HepG2 (cell line): ENCODE results near the gene ICAM3. TPM values are rescaled to one million over a fixed set of nuclear protein-coding genes. Genes with fewer than 3 reads are reported as not detected.
A peak's percentile ranks its signal among the peaks of the same experiment; 100 is the strongest.

Experiments used
- AHR ChIP-seq: IDR thresholded peaks from 2 replicates; pipeline ENCODE4 v1.6.1; 2018; ENCODE audit warnings: missing genetic modification reagents, missing compliant biosample characterization
- ATF7 ChIP-seq, 2 experiments: fragments of 450-650 bp in 1 of 2; sonication (generic) in 1 of 2; formaldehyde crosslinking in 1 of 2; IDR thresholded peaks; 2 replicates each; pipeline versions ENCODE4 v1.4.0 to v1.6.1; 2016 to 2020; ENCODE audit warnings: antibody characterized with exemption in 1 of 2, mild to moderate bottlenecking in 1 of 2, missing genetic modification reagents in 1 of 2
- HNRNPK ChIP-seq: fragments of 200-400 bp; formaldehyde crosslinking; IDR thresholded peaks from 2 replicates; pipeline ENCODE4 v1.6.1; 2018; ENCODE audit warnings: low read length, low read depth, moderate library complexity, mild to moderate bottlenecking; ENCODE audit not compliant: poor library complexity, severe bottlenecking
- JUN ChIP-seq: sonication (generic); formaldehyde crosslinking; IDR thresholded peaks from 2 replicates; pipeline ENCODE4 v1.4.0; 2020; ENCODE audit warnings: mild to moderate bottlenecking, missing genetic modification reagents
- KDM5A ChIP-seq: fragments of 200-600 bp; sonication (generic); IDR thresholded peaks from 2 replicates; pipeline ENCODE4 v1.7.0; 2018; ENCODE audit warnings: antibody characterized with exemption, mild to moderate bottlenecking, low read length, borderline replicate concordance
- KDM6A ChIP-seq: IDR thresholded peaks from 2 replicates; pipeline ENCODE4 v1.6.1; 2016; ENCODE audit warnings: low read depth
- NR0B2 ChIP-seq: sonication (generic); formaldehyde crosslinking; IDR thresholded peaks from 2 replicates; pipeline ENCODE4 v1.4.0; 2020; ENCODE audit warnings: mild to moderate bottlenecking, missing genetic modification reagents
- PAWR ChIP-seq: sonication (generic); formaldehyde crosslinking; IDR thresholded peaks from 2 replicates; pipeline ENCODE4 v1.4.0; 2020; ENCODE audit warnings: missing genetic modification reagents, mild to moderate bottlenecking, borderline replicate concordance
- REPIN1 ChIP-seq: sonication (generic); formaldehyde crosslinking; IDR thresholded peaks from 2 replicates; pipeline ENCODE4 v1.8.0; 2022; ENCODE audit warnings: missing genetic modification reagents, low read depth, mild to moderate bottlenecking, borderline replicate concordance
- YY1 ChIP-seq: IDR thresholded peaks from 2 replicates; pipeline ENCODE4 v1.6.1; 2011; ENCODE audit warnings: low read length, low read depth, moderate library complexity, mild to moderate bottlenecking; ENCODE audit not compliant: insufficient read depth, insufficient replicate concordance
- ZBTB3 ChIP-seq: sonication (generic); formaldehyde crosslinking; IDR thresholded peaks from 2 replicates; pipeline ENCODE4 v1.4.0; 2020; ENCODE audit warnings: low read depth, mild to moderate bottlenecking, moderate library complexity, missing genetic modification reagents, borderline replicate concordance
- ZMAT5 ChIP-seq: sonication (generic); formaldehyde crosslinking; IDR thresholded peaks from 2 replicates; pipeline ENCODE4 v1.5.0; 2020; ENCODE audit warnings: mild to moderate bottlenecking, low read depth, missing genetic modification reagents, borderline replicate concordance
- ZNF280D ChIP-seq: sonication (generic); formaldehyde crosslinking; IDR thresholded peaks from 2 replicates; pipeline ENCODE4 v1.5.1; 2020; ENCODE audit warnings: mild to moderate bottlenecking, missing genetic modification reagents
- ZNF558 ChIP-seq: sonication (generic); formaldehyde crosslinking; IDR thresholded peaks from 2 replicates; pipeline ENCODE4 v1.9.0; 2022; ENCODE audit warnings: mild to moderate bottlenecking, missing genetic modification reagents, borderline replicate concordance
- ZNF570 ChIP-seq: sonication (generic); formaldehyde crosslinking; IDR thresholded peaks from 2 replicates; pipeline ENCODE4 v1.4.0; 2020; ENCODE audit warnings: mild to moderate bottlenecking, missing genetic modification reagents, borderline replicate concordance
- ZNF660 ChIP-seq: sonication (generic); formaldehyde crosslinking; IDR thresholded peaks from 2 replicates; pipeline ENCODE4 v1.5.1; 2020; ENCODE audit warnings: mild to moderate bottlenecking, low read depth, missing genetic modification reagents, borderline replicate concordance
- ZNF7 ChIP-seq: IDR thresholded peaks from 2 replicates; pipeline ENCODE4 v1.6.1; 2016; ENCODE audit warnings: missing biosample characterization, missing genetic modification reagents
- polyA plus RNA-seq, 8 experiments: library from polyadenylated mRNA; depleted of rRNA in 3 of 8; stranded (reverse) in 7 of 8; unstranded in 1 of 8; fragments of >200 nt; fragmentation: Illumina TruSeq in 4 of 8; extraction: Trizol in 4 of 8; gene quantifications; 2 replicates each; pipeline versions ENCODE4 v1.2.1 to v1.2.3, GENCODE V29; 2011 to 2016; ENCODE audit warnings: low read depth in 4 of 8, missing spikeins in 1 of 8, mixed read lengths in 1 of 8; ENCODE audit not compliant: insufficient read depth in 1 of 8
- total RNA-seq, 5 experiments: library from RNA; depleted of rRNA; stranded (reverse); fragments of >200 nt; fragmentation: Illumina TruSeq; extraction: Trizol; gene quantifications; 2 replicates each; pipeline ENCODE4 v1.2.3, GENCODE V29; 2016; ENCODE audit warnings: low read depth in 1 of 5
- TF ChIP-seq, protein P1 (sequence below): sonication (generic); formaldehyde crosslinking; IDR thresholded peaks from 2 replicates; pipeline ENCODE4 v1.4.0; 2020; ENCODE audit warnings: mild to moderate bottlenecking, low read depth, missing genetic modification reagents
- TF ChIP-seq, protein P2 (sequence below): IDR thresholded peaks from 2 replicates; pipeline ENCODE4 v1.6.1; 2016; ENCODE audit warnings: missing compliant biosample characterization, missing genetic modification reagents, borderline replicate concordance
- TF ChIP-seq, protein P3 (sequence below): sonication (generic); formaldehyde crosslinking; IDR thresholded peaks from 2 replicates; pipeline ENCODE4 v1.5.1; 2020; ENCODE audit warnings: mild to moderate bottlenecking, missing genetic modification reagents, moderate library complexity
- TF ChIP-seq, protein P4 (sequence below): sonication (generic); formaldehyde crosslinking; IDR thresholded peaks from 2 replicates; pipeline ENCODE4 v1.8.1; 2023; ENCODE audit warnings: mild to moderate bottlenecking, missing genetic modification reagents, borderline replicate concordance

ICAM3 gene
- total and polyA plus RNA-seq, 2 of the 13 experiments (the other 11 are each of a cell fraction or from before 2014, with no cell fraction given): 14.1 to 21.0 TPM

- TF ChIP-seq ATF7 (IDR thresholded peaks at IDR 0.05) (no peak), ATF7 (CRISPR knock-in tag; IDR thresholded peaks at IDR 0.05) (no peak), KDM5A (no peak), ZNF7 (CRISPR knock-in tag) (no peak), KDM6A (CRISPR knock-in tag) (no peak), ZMAT5 (CRISPR knock-in tag) (no peak), ZNF660 (CRISPR knock-in tag) (no peak), REPIN1 (no peak), YY1 (no peak), ZNF570 (no peak), AHR (CRISPR knock-in tag) (no peak), PAWR (CRISPR knock-in tag) (no peak), NR0B2 (CRISPR knock-in tag) (no peak), ZNF558 (CRISPR knock-in tag) (0 out of 2 replicates have a peak, but pooled peaks have one; percentile 66), HNRNPK (no peak), ZNF280D (no peak; the same call in 1 of the 2 replicates), JUN (CRISPR knock-in tag) (no peak), ZBTB3 (CRISPR knock-in tag) (no peak)
- TF ChIP-seq, protein P1, sequence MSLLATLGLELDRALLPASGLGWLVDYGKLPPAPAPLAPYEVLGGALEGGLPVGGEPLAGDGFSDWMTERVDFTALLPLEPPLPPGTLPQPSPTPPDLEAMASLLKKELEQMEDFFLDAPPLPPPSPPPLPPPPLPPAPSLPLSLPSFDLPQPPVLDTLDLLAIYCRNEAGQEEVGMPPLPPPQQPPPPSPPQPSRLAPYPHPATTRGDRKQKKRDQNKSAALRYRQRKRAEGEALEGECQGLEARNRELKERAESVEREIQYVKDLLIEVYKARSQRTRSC (CRISPR knock-in tag): no peak
- TF ChIP-seq, protein P2, sequence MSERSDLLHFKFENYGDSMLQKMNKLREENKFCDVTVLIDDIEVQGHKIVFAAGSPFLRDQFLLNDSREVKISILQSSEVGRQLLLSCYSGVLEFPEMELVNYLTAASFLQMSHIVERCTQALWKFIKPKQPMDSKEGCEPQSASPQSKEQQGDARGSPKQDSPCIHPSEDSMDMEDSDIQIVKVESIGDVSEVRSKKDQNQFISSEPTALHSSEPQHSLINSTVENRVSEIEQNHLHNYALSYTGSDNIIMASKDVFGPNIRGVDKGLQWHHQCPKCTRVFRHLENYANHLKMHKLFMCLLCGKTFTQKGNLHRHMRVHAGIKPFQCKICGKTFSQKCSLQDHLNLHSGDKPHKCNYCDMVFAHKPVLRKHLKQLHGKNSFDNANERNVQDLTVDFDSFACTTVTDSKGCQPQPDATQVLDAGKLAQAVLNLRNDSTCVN (CRISPR knock-in tag): no peak
- TF ChIP-seq, protein P3, sequence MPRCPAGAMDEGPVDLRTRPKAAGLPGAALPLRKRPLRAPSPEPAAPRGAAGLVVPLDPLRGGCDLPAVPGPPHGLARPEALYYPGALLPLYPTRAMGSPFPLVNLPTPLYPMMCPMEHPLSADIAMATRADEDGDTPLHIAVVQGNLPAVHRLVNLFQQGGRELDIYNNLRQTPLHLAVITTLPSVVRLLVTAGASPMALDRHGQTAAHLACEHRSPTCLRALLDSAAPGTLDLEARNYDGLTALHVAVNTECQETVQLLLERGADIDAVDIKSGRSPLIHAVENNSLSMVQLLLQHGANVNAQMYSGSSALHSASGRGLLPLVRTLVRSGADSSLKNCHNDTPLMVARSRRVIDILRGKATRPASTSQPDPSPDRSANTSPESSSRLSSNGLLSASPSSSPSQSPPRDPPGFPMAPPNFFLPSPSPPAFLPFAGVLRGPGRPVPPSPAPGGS (CRISPR knock-in tag): peak; percentile 63; the same call in 1 of the 2 replicates
- TF ChIP-seq, protein P4, sequence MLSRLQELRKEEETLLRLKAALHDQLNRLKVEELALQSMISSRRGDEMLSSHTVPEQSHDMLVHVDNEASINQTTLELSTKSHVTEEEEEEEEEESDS: no peak
These were observed 48.4 kb downstream of the ICAM3 start (continued) for GRCh38 chr19:10290876-10291553.
